Lower leg skin (tissue), 3 donors: Measurements from ENCODE around the gene WFIKKN2.

Experiments
- POLR2A ChIP-seq, 2 donors: fragments of 450-650 bp; IDR thresholded peaks; one replicate each; pipeline ENCODE4 v1.6.1; 2016 to 2017; ENCODE audit warnings: antibody characterized with exemption in 2 of 2, mild to moderate bottlenecking in 1 of 2, moderate library complexity in 1 of 2
- TF ChIP-seq, protein P1 (sequence below), 3 donors: fragments of 450-650 bp; IDR thresholded peaks; one replicate each; pipeline ENCODE4 v1.5.1; 2016; ENCODE audit warnings: antibody characterized with exemption in 3 of 3, mild to moderate bottlenecking in 3 of 3, moderate library complexity in 2 of 3

DNA sequence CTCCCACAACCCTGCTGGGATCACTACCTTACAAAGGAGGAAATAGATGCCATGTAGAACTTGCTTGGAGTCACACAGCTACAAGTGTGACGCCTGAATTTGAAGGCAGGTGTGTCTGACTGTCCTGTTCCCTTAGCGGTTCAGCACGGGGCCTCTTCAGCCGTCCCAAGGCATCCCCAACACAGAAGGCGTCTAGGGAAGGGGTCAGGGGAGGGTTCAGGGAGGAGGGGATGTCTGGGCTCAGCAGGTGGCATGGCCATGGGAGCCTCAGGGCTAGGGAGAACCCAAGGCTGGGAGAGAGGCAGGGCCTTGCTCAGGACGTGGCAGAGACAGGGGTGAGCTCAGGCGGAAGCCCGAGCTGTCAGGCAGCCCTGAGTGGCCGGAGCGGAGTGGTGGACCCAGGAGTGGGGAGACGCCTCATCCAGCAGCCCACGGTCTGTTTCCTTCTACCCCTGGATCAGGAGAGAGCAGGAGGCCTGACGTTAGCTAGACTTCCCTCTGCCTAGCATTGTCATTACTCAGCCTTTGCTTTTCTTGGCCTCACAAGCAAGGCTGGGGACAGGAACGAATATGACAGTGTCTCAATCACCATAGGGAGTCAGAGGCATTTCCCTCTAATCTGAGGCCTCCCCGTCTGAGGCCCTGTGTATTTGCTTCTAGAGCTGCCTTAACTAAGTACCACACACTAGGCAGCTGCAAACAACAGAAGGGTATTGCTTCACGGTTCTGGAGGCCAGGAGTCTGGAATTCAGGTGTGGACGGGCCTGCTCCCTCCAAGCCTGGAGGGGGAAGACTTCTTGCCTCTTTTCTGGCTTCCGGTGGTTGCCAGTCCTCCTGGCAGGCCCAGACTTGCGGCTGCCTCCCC, 36.7 kb upstream of the WFIKKN2 start:
- TF ChIP-seq, protein P1, sequence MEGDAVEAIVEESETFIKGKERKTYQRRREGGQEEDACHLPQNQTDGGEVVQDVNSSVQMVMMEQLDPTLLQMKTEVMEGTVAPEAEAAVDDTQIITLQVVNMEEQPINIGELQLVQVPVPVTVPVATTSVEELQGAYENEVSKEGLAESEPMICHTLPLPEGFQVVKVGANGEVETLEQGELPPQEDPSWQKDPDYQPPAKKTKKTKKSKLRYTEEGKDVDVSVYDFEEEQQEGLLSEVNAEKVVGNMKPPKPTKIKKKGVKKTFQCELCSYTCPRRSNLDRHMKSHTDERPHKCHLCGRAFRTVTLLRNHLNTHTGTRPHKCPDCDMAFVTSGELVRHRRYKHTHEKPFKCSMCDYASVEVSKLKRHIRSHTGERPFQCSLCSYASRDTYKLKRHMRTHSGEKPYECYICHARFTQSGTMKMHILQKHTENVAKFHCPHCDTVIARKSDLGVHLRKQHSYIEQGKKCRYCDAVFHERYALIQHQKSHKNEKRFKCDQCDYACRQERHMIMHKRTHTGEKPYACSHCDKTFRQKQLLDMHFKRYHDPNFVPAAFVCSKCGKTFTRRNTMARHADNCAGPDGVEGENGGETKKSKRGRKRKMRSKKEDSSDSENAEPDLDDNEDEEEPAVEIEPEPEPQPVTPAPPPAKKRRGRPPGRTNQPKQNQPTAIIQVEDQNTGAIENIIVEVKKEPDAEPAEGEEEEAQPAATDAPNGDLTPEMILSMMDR (IDR thresholded peaks at IDR 0.05): no peak
- no peak for TF ChIP-seq POLR2A (IDR thresholded peaks at IDR 0.05)
